Body of pancreas (tissue), 4 donors: ENCODE results near the gene UBE2V1.

Source experiments
- CTCF ChIP-seq, 7 experiments: fragments of 450-650 bp in 4 of 7; fragments of 200-600 bp in 3 of 7; sonication (generic) in 3 of 7; IDR thresholded peaks; one replicate each; pipeline ENCODE4 v1.5.1; 2016 to 2019; ENCODE audit warnings: antibody characterized with exemption in 7 of 7
- POLR2A ChIP-seq, 3 donors: fragments of 450-650 bp; IDR thresholded peaks; one replicate each; pipeline ENCODE4 v1.6.1; 2016; ENCODE audit warnings: antibody characterized with exemption in 3 of 3, mild to moderate bottlenecking in 2 of 3

- TF ChIP-seq CTCF (IDR thresholded peaks at IDR 0.05) (no peak), POLR2A (IDR thresholded peaks at IDR 0.05) (no peak)
These were observed 40.2 kb upstream of the UBE2V1 start for GRCh38 chr20:50153153-50153499.
